Trophoblast cell (in vitro differentiated cells and primary cell): ENCODE data around the gene NAAA.
"Not testable (repeated sequence)": the region's sequence is repeated elsewhere in the genome, so short reads cannot be mapped to it uniquely, and the experiment has no call there.

Experiments
- DNase-seq, 2 donors: peaks; one replicate each; pipeline ENCODE4 v3.0.0-alpha.2; 2016
- H2AFZ ChIP-seq: 2 replicates; pipeline ENCODE4 v1.6.1; 2013; ENCODE audit warnings: low read length, moderate library complexity, mild to moderate bottlenecking; ENCODE audit not compliant: insufficient read depth, poor library complexity
- H2AK5ac ChIP-seq: 2 replicates; pipeline ENCODE4 v1.6.1; 2013; ENCODE audit warnings: mild to moderate bottlenecking, low read length
- H2BK120ac ChIP-seq: 2 replicates; pipeline ENCODE4 v1.6.1; 2013; ENCODE audit warnings: low read length, mild to moderate bottlenecking, moderate library complexity; ENCODE audit not compliant: insufficient read depth, poor library complexity
- H2BK12ac ChIP-seq: 2 replicates; pipeline ENCODE4 v1.6.1; 2013; ENCODE audit warnings: mild to moderate bottlenecking, low read length, moderate library complexity
- H2BK5ac ChIP-seq: 2 replicates; pipeline ENCODE4 v1.6.1; 2013; ENCODE audit warnings: low read length, low read depth, moderate library complexity, mild to moderate bottlenecking; ENCODE audit not compliant: poor library complexity
- H3K14ac ChIP-seq: 2 replicates; pipeline ENCODE4 v1.6.1; 2013; ENCODE audit warnings: mild to moderate bottlenecking, low read length
- H3K18ac ChIP-seq: 2 replicates; pipeline ENCODE4 v1.6.1; 2013; ENCODE audit warnings: mild to moderate bottlenecking, low read length
- H3K23ac ChIP-seq: 2 replicates; pipeline ENCODE4 v1.6.1; 2013; ENCODE audit warnings: low read length
- H3K27ac ChIP-seq: 2 replicates; pipeline ENCODE4 v1.5.1; 2013; ENCODE audit warnings: low read depth, mild to moderate bottlenecking, inconsistent platforms, low read length, moderate library complexity
- H3K27me3 ChIP-seq: 2 replicates; pipeline ENCODE4 v1.6.1; 2013; ENCODE audit warnings: inconsistent platforms, mild to moderate bottlenecking, low read length, moderate library complexity; ENCODE audit not compliant: insufficient read depth
- H3K36me3 ChIP-seq, 2 experiments: 1 replicate in 1 of 2; 2 replicates in 1 of 2; pipeline ENCODE4 v1.6.1; 2013; ENCODE audit warnings: low read length in 2 of 2, mild to moderate bottlenecking in 2 of 2, moderate library complexity in 1 of 2; ENCODE audit not compliant: insufficient read depth in 2 of 2, control insufficient read depth in 1 of 2
- H3K4ac ChIP-seq: 2 replicates; pipeline ENCODE4 v1.6.1; 2013; ENCODE audit warnings: low read depth, mild to moderate bottlenecking, low read length, moderate library complexity
- H3K4me1 ChIP-seq, 2 experiments: 1 replicate in 1 of 2; 2 replicates in 1 of 2; pipeline ENCODE4 v1.6.1; 2013; ENCODE audit warnings: low read length in 2 of 2, mild to moderate bottlenecking in 2 of 2, moderate library complexity in 1 of 2; ENCODE audit not compliant: insufficient read depth in 2 of 2, control insufficient read depth in 1 of 2
- H3K4me2 ChIP-seq: 2 replicates; pipeline ENCODE4 v1.6.1; 2013; ENCODE audit warnings: inconsistent platforms, mild to moderate bottlenecking, low read length, moderate library complexity
- H3K4me3 ChIP-seq: 2 replicates; pipeline ENCODE4 v1.5.1; 2013; ENCODE audit warnings: mild to moderate bottlenecking, low read depth, low read length, inconsistent platforms
- H3K79me1 ChIP-seq: one replicate; pipeline ENCODE4 v1.6.1; 2013; ENCODE audit warnings: low read length
- H3K79me2 ChIP-seq: 2 replicates; pipeline ENCODE4 v1.6.1; 2013; ENCODE audit warnings: low read length, mild to moderate bottlenecking; ENCODE audit not compliant: control insufficient read depth, insufficient read depth, poor library complexity
- H3K9ac ChIP-seq: 2 replicates; pipeline ENCODE4 v1.6.1; 2013; ENCODE audit warnings: mild to moderate bottlenecking, low read length
- H3K9me3 ChIP-seq: 2 replicates; pipeline ENCODE4 v1.6.1; 2013; ENCODE audit warnings: low read depth, mild to moderate bottlenecking, control low read depth, inconsistent platforms, low read length; ENCODE audit not compliant: insufficient read depth
- H4K12ac ChIP-seq: 2 replicates; pipeline ENCODE4 v1.6.1; 2013; ENCODE audit warnings: low read depth, mild to moderate bottlenecking, low read length, moderate library complexity
- H4K8ac ChIP-seq: 2 replicates; pipeline ENCODE4 v1.6.1; 2013; ENCODE audit warnings: low read depth, mild to moderate bottlenecking, low read length, moderate library complexity
- H4K91ac ChIP-seq: one replicate; pipeline ENCODE4 v1.6.1; 2013; ENCODE audit warnings: low read depth, mild to moderate bottlenecking, low read length, moderate library complexity
- WGBS: extraction: QIAGEN DNeasy Blood & Tissue Kit; methylation state at CpG from one replicate; pipeline ENCODE4 v1.1.7; 2013; ENCODE audit warnings: missing lambda C conversion rate; ENCODE audit not compliant: insufficient read length, insufficient coverage; ENCODE audit errors: extremely low coverage; 5-methylcytosine and 5-hydroxymethylcytosine counted together

NAAA gene

GRCh38 chr4:75930152-75930551 lies 10.7 kb downstream of the NAAA start:
- H2BK120ac ChIP-seq: no peak overlapping the region
- no peak overlapping the region for H3K27ac ChIP-seq
- H3K79me1 ChIP-seq: no peaks in the 10 kb centered on the region
- H2BK12ac ChIP-seq: no peak overlapping the region
- no peak overlapping the region for H2BK5ac ChIP-seq
- no peaks in the 10 kb centered on the region for H3K4me1 ChIP-seq
- no CpG with 5 or more reads among the region's 3 CpGs for WGBS
- no peak overlapping the region for H3K9ac ChIP-seq
- H2AK5ac ChIP-seq: no peak overlapping the region
- H3K4me2 ChIP-seq: no peak overlapping the region
- H4K8ac ChIP-seq: no peak overlapping the region
- H4K91ac ChIP-seq: no peak overlapping the region
- H3K79me2 ChIP-seq: no peaks in the 10 kb centered on the region
- H4K12ac ChIP-seq: no peak overlapping the region
- H3K4me3 ChIP-seq: no peak overlapping the region
- no peak for DNase-seq
- no peak overlapping the region for H3K14ac ChIP-seq
- no peaks in the 10 kb centered on the region for H3K36me3 ChIP-seq
- H3K9me3 ChIP-seq: no peaks in the 10 kb centered on the region
- no peaks in the 10 kb centered on the region for H3K27me3 ChIP-seq
- no peak overlapping the region for H2AFZ ChIP-seq
- H3K4ac ChIP-seq: no peak overlapping the region
- H3K18ac ChIP-seq: no peak overlapping the region
- H3K23ac ChIP-seq: no peak overlapping the region

GRCh38 chr4:75924916-75925315 lies 15.9 kb downstream of the NAAA start:
- not testable (repeated sequence) for H3K36me3 ChIP-seq, H3K4ac ChIP-seq, H3K27ac ChIP-seq, H3K27me3 ChIP-seq, H4K91ac ChIP-seq, H2BK120ac ChIP-seq, H4K12ac ChIP-seq, H2BK12ac ChIP-seq, H3K4me1 ChIP-seq, DNase-seq, H2AK5ac ChIP-seq, H4K8ac ChIP-seq, H3K18ac ChIP-seq, H3K9ac ChIP-seq, H3K4me3 ChIP-seq, H2AFZ ChIP-seq, H3K14ac ChIP-seq, H3K9me3 ChIP-seq, H3K4me2 ChIP-seq, H3K23ac ChIP-seq, H3K79me2 ChIP-seq, H2BK5ac ChIP-seq, H3K79me1 ChIP-seq
- WGBS: no CpG with 5 or more reads among the region's 11 CpGs

- Histone ChIP-seq H3K18ac (no peak overlapping the region), H3K23ac (no peak overlapping the region), H3K27me3 (no peaks in the 10 kb centered on the region), H2BK120ac (no peak overlapping the region), H3K4me3 (no peak overlapping the region), H3K4me1 (peaks cover 0 to 4% of the 10 kb centered on the region in 2 experiments), H2BK5ac (no peak overlapping the region), H2AK5ac (no peak overlapping the region), H4K91ac (no peak overlapping the region), H3K14ac (no peak overlapping the region), H2AFZ (no peak overlapping the region), H3K9ac (no peak overlapping the region), H3K9me3 (peaks cover 3% of the 10 kb centered on the region), H3K4me2 (no peak overlapping the region), H3K27ac (no peak overlapping the region), H2BK12ac (no peak overlapping the region), H3K79me2 (no peaks in the 10 kb centered on the region), H3K36me3 (peaks cover 1 to 6% of the 10 kb centered on the region in 2 experiments), H3K4ac (no peak overlapping the region), H3K79me1 (no peaks in the 10 kb centered on the region), H4K12ac (no peak overlapping the region), H4K8ac (no peak overlapping the region)
- no CpG with 5 or more reads among the region's 5 CpGs for WGBS
- DNase-seq: no peak
Observed at GRCh38 chr4:75924309-75924827, 16.4 kb downstream of the NAAA start.

- Histone ChIP-seq H3K4me1 (peaks cover 0 to 4% of the 10 kb centered on the region in 2 experiments), H3K23ac (no peak overlapping the region), H3K79me2 (no peaks in the 10 kb centered on the region), H3K4me3 (no peak overlapping the region), H3K4ac (no peak overlapping the region), H3K27me3 (no peaks in the 10 kb centered on the region), H2BK5ac (no peak overlapping the region), H3K79me1 (no peaks in the 10 kb centered on the region), H4K91ac (no peak overlapping the region), H3K14ac (no peak overlapping the region), H4K12ac (no peak overlapping the region), H2BK120ac (no peak overlapping the region), H3K27ac (no peak overlapping the region), H3K9me3 (peaks cover 3% of the 10 kb centered on the region), H2AFZ (no peak overlapping the region), H3K4me2 (no peak overlapping the region), H3K36me3 (peaks cover 1 to 6% of the 10 kb centered on the region in 2 experiments), H2AK5ac (no peak overlapping the region), H3K18ac (no peak overlapping the region), H2BK12ac (no peak overlapping the region), H4K8ac (no peak overlapping the region), H3K9ac (no peak overlapping the region)
- DNase-seq: no peak
- no CpG with 5 or more reads among the region's 1 CpG for WGBS
Observed at GRCh38 chr4:75922588-75922987, 18.2 kb downstream of the NAAA start.
